ENCODE data around the gene CACNA1S. TPM values are rescaled to one million over a fixed set of nuclear protein-coding genes. Genes with fewer than 3 reads are reported as not detected.
A peak's percentile ranks its signal among the peaks of the same experiment; 100 is the strongest.

CACNA1S gene
- total RNA-seq, 1 donor from 2014 or later: not detected

DNA sequence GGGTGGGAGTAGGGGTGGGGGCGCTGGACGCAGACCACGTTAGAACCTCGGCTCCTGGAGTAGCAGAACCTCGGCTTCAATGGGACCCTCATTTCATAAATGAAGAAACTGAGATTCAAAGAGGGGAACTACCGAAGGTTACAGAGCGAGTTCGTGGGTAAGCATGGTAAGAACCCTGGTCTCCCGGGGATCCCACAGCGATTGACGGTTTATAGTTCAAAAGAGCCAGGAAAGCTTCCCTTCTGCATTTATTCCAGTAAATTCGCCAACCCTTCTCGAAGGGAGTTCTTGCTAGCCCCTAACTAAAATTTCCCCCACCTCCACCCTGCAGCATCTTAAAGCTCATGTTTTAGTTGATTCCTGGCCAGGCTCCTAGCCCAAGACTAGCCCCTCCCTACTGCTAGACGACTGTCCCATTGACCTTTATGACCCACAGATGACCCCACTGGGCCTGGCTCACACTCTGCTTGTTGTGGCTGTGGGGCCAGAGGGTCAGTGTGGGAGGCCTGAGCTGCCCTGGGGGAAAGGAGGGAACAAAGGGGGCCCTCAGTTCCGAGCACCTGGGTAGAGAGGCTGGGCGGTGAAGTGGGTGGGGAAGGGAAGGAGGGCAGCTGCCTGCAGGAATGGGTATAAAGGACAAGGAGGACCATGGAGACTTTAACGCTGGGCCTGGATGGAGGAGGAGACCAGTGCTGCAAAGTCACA lies 88.2 kb downstream of the CACNA1S start:
- no peak overlapping the region for H3K27ac ChIP-seq (ENCODE audit: low read depth, low read length)
- H3K27ac Mint-ChIP-seq (ENCODE audit: unreplicated experiment): peak overlapping the region; percentile 41
- H2AFZ ChIP-seq (ENCODE audit: low read depth, low read length): no peak overlapping the region
- no peak overlapping the region for H3K4me2 ChIP-seq (ENCODE audit: low read length)
- H3K27me3 ChIP-seq (ENCODE audit: insufficient read depth, low read length): no peaks in the 10 kb centered on the region
- peaks cover 35% of the 10 kb centered on the region for H3K4me1 Mint-ChIP-seq (ENCODE audit: low read depth, unreplicated experiment)
- H3K79me2 ChIP-seq (ENCODE audit: insufficient read depth, low read length): no peaks in the 10 kb centered on the region
- no peaks in the 10 kb centered on the region for H4K20me1 ChIP-seq (ENCODE audit: insufficient read depth, low read length)
- peak overlapping the region; percentile 73 for H3K4me3 Mint-ChIP-seq (ENCODE audit: unreplicated experiment)
- no peak for TF ChIP-seq EZH2 (IDR thresholded peaks at IDR 0.05; ENCODE audit: insufficient read depth, low read length)
- TF ChIP-seq, protein P1, sequence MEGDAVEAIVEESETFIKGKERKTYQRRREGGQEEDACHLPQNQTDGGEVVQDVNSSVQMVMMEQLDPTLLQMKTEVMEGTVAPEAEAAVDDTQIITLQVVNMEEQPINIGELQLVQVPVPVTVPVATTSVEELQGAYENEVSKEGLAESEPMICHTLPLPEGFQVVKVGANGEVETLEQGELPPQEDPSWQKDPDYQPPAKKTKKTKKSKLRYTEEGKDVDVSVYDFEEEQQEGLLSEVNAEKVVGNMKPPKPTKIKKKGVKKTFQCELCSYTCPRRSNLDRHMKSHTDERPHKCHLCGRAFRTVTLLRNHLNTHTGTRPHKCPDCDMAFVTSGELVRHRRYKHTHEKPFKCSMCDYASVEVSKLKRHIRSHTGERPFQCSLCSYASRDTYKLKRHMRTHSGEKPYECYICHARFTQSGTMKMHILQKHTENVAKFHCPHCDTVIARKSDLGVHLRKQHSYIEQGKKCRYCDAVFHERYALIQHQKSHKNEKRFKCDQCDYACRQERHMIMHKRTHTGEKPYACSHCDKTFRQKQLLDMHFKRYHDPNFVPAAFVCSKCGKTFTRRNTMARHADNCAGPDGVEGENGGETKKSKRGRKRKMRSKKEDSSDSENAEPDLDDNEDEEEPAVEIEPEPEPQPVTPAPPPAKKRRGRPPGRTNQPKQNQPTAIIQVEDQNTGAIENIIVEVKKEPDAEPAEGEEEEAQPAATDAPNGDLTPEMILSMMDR (IDR thresholded peaks at IDR 0.05; ENCODE audit: insufficient read depth, low read depth, low read length): no peak
- no peaks in the 10 kb centered on the region for H3K9me3 ChIP-seq (ENCODE audit: insufficient read depth, low read depth, low read length)
- no peak for DNase-seq (ENCODE audit: low read depth)
- H3K27me3 Mint-ChIP-seq (ENCODE audit: low read depth, unreplicated experiment): peaks cover 8% of the 10 kb centered on the region
- no peak overlapping the region for H3K4me3 ChIP-seq (ENCODE audit: insufficient read depth, low read depth, low read length)
- no peak overlapping the region for H3K9ac ChIP-seq (ENCODE audit: low read length)
- H3K36me3 ChIP-seq (ENCODE audit: insufficient read depth, low read length): no peaks in the 10 kb centered on the region
- H3K4me1 ChIP-seq (ENCODE audit: insufficient read depth, low read length): peaks cover 22% of the 10 kb centered on the region
- no peaks in the 10 kb centered on the region for H3K36me3 Mint-ChIP-seq (ENCODE audit: low read depth, unreplicated experiment)
- no peaks in the 10 kb centered on the region for H3K9me3 Mint-ChIP-seq (ENCODE audit: unreplicated experiment)
- no peak for FAIRE-seq

DNA sequence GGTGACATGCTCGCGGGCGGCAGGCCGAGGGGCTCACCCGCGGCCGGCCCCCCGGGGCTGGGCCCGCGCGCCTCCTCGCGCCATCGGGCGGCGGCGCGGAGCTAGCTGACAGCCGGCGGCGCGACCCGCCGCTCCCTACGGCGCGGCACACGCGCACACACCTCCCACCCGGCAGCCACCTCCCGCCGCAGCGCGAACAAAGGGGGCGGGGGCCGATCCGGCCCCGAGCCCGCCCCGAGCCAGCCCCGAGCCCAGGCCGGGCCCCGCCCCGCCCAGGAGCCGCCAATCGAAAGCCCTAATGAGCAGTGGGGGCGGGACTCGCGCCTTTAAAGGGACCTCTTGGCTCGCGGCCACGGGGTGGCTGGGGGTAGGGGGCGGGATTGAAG lies 88.7 kb downstream of the CACNA1S start, which contains the start of gene KIF21B:
Gene KIF21B (minus strand): TSS at position 198 of the 386 bp plus-strand sequence. CDS start 331 bp downstream, outside the sequence.
- Histone ChIP-seq H3K27ac (ENCODE audit: low read depth, low read length) (no peak within 1 kb of the TSS), H2AFZ (ENCODE audit: low read depth, low read length) (peak within 1 kb of the TSS; percentile 22), H3K9ac (ENCODE audit: low read length) (peak within 1 kb of the TSS; percentile 59), H3K36me3 (ENCODE audit: insufficient read depth, low read length) (no peaks in the 10 kb centered on the region), H4K20me1 (ENCODE audit: insufficient read depth, low read length) (no peaks in the 10 kb centered on the region), H3K4me3 (ENCODE audit: insufficient read depth, low read depth, low read length) (peak within 1 kb of the TSS; percentile 46), H3K9me3 (ENCODE audit: insufficient read depth, low read depth, low read length) (no peaks in the 10 kb centered on the region), H3K27me3 (ENCODE audit: insufficient read depth, low read length) (no peaks in the 10 kb centered on the region), H3K4me1 (ENCODE audit: insufficient read depth, low read length) (peaks cover 22% of the 10 kb centered on the region), H3K4me2 (ENCODE audit: low read length) (peak within 1 kb of the TSS; percentile 84), H3K79me2 (ENCODE audit: insufficient read depth, low read length) (no peaks in the 10 kb centered on the region)
- Mint-ChIP-seq H3K36me3 (ENCODE audit: low read depth, unreplicated experiment) (no peaks in the 10 kb centered on the region), H3K27ac (ENCODE audit: unreplicated experiment) (peak within 1 kb of the TSS; percentile 41), H3K4me1 (ENCODE audit: low read depth, unreplicated experiment) (peaks cover 35% of the 10 kb centered on the region), H3K9me3 (ENCODE audit: unreplicated experiment) (no peaks in the 10 kb centered on the region), H3K4me3 (ENCODE audit: unreplicated experiment) (peak within 1 kb of the TSS; percentile 88), H3K27me3 (ENCODE audit: low read depth, unreplicated experiment) (peaks cover 8% of the 10 kb centered on the region)
- TF ChIP-seq EZH2 (IDR thresholded peaks at IDR 0.05; ENCODE audit: insufficient read depth, low read length): no peak
- FAIRE-seq: no peak
- no peak for DNase-seq (ENCODE audit: low read depth)

DNA sequence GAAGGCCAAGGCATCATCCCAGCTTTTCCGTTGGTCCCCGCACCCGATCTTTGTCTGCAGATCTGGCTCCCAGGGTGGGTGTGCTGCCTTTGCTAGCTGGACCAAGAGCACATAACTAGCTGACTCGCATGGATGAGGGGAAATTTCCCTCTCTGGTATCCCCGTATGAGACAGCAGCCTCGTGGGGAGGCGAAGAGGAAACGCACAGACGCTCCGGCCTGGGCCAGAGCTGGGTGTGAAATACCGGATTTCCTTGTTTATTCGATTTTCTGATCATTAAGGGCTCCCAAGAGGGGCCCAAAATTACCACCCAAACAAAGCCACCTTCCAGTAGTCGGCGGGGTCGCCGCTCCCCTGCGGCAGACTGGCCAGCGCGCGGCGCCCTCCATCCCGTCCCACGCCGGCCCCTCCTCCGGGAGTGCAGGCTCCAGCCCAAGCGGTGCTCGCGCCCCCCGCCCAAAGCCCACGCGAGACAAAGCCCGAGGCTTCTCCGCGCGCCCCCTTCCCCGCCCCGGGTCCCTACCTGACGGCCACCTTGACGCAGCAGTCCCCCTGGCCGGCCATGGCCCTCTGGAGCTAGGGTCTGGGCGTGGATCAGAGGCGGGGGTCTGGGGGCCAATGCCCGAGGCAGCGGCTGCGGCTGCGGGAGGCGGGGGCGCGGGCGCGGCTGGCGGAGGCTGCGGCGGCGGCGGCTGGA lies 89.3 kb downstream of the CACNA1S start:
- H3K27ac Mint-ChIP-seq (ENCODE audit: unreplicated experiment): no peak overlapping the region
- H3K4me3 Mint-ChIP-seq (ENCODE audit: unreplicated experiment): peak overlapping the region; percentile 88
- Histone ChIP-seq H3K4me1 (ENCODE audit: insufficient read depth, low read length) (peaks cover 22% of the 10 kb centered on the region), H3K27ac (ENCODE audit: low read depth, low read length) (no peak overlapping the region), H3K36me3 (ENCODE audit: insufficient read depth, low read length) (no peaks in the 10 kb centered on the region), H2AFZ (ENCODE audit: low read depth, low read length) (peak overlapping the region; percentile 22), H3K4me3 (ENCODE audit: insufficient read depth, low read depth, low read length) (peak overlapping the region; percentile 46), H3K27me3 (ENCODE audit: insufficient read depth, low read length) (no peaks in the 10 kb centered on the region), H4K20me1 (ENCODE audit: insufficient read depth, low read length) (no peaks in the 10 kb centered on the region), H3K9me3 (ENCODE audit: insufficient read depth, low read depth, low read length) (no peaks in the 10 kb centered on the region), H3K79me2 (ENCODE audit: insufficient read depth, low read length) (no peaks in the 10 kb centered on the region), H3K4me2 (ENCODE audit: low read length) (peak overlapping the region; percentile 84), H3K9ac (ENCODE audit: low read length) (peak overlapping the region; percentile 59)
- no peaks in the 10 kb centered on the region for H3K36me3 Mint-ChIP-seq (ENCODE audit: low read depth, unreplicated experiment)
- no peaks in the 10 kb centered on the region for H3K9me3 Mint-ChIP-seq (ENCODE audit: unreplicated experiment)
- FAIRE-seq (no peak), DNase-seq (ENCODE audit: low read depth) (no peak)
- no peak for TF ChIP-seq EZH2 (IDR thresholded peaks at IDR 0.05; ENCODE audit: insufficient read depth, low read length)
- TF ChIP-seq, protein P1 (IDR thresholded peaks at IDR 0.05; ENCODE audit: insufficient read depth, low read depth, low read length): no peak
- H3K4me1 Mint-ChIP-seq (ENCODE audit: low read depth, unreplicated experiment): peaks cover 40% of the 10 kb centered on the region
- peaks cover 8% of the 10 kb centered on the region for H3K27me3 Mint-ChIP-seq (ENCODE audit: low read depth, unreplicated experiment)

Measured in astrocyte (in vitro differentiated cells and primary cell).